ENCODE measurements around the gene SLC26A11.
"Not testable (repeated sequence)": the region's sequence is repeated elsewhere in the genome, so short reads cannot be mapped to it uniquely, and the experiment has no call there.

Gene SLC26A11

DNA sequence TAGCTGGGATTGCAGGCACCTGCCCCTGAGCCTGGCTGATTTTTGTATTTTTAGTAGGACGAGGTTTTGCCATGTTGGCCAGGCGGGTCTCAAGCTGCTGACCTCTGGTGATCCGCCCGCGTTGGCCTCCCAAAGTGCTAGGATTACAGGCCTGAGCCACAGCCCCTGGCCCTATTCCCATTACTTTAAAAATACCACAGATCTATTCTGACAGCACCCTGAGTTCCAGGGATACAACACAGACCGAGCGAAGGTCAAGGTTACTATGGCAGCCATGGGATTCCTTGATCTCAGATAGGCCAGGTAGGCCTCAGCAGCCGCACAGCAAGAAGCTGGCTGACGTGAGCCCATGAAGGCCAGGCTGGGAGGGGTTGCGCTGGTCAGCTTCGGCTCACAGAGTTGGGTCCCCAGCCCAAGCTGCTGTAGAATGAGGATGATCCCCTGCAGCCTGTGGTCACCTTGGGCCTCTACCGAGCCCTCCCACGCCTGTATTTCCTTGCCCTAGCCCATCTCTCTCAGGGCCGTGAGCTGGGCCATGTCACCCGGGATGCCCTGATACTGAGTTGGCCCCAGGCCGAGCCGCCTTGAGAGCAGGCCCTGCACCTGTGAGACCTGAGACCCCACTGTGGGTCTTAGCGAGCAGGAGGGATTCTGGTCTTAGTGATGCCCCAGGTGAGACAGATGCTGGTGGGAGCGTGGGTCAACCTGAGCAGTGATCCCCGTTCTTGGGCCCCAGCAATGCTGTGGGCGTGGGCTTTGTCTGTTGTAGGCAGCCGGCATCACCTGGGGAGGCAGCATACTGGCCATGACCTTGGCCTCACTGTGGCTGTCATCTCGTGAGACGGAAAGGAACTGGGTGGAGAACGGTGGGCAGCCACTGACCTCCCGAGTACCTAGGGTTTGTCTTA lies 23.6 kb downstream of the SLC26A11 start:
- DNase-seq (ENCODE audit: low spot score) = no peak

DNA sequence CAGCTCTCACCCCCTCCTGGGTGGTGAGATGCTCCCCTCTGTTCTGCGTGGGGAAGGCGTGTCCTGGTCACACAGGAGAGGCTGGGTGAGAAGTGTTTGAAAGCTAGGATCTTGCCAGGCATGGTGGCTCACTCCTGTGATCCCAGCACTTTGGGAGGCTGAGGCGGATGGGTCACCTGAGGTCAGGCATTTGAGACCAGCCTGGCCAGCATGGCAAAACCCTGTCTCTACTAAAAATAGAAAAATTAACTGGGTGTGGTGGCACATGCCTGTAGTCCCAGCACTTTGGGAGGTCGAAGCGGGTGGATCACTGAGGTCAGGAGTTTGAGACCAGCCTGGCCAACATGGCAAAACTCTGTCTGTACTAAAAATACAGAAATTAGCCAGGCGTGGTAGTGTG lies 24.2 kb downstream of the SLC26A11 start:
- not testable (repeated sequence) for DNase-seq (ENCODE audit: low spot score)

DNA sequence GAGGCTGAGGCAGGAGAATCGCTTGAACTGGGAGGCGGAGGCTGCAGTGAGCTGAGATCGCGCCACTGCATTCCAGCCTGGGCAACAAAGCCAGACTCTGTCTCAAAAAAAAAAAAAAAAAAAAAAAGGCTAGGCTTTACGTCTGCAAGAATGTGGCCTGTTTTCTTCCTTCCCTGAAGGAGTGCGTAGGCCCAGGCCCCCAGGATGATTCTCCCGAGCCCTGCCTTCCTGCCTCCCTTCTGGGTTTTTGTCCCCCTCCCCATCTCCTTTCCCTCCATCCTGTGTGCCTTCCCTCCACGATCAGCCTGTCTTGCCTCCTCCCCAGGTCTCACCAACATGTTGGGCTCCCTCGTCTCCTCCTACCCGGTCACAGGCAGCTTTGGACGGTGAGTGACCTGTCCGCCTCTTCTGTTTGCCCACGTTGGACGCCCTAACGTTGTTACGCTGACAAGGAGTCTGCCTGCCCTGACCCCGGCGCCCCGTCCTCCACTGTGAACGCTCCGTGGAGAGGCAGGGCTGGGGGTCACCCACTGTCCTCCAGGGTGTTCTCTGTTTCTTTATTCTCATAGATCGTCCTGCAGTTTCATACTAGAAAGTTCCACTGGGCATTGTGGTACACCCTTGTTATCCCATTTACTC lies 24.8 kb downstream of the SLC26A11 start:
- DNase-seq (ENCODE audit: low spot score) = no peak

DNA sequence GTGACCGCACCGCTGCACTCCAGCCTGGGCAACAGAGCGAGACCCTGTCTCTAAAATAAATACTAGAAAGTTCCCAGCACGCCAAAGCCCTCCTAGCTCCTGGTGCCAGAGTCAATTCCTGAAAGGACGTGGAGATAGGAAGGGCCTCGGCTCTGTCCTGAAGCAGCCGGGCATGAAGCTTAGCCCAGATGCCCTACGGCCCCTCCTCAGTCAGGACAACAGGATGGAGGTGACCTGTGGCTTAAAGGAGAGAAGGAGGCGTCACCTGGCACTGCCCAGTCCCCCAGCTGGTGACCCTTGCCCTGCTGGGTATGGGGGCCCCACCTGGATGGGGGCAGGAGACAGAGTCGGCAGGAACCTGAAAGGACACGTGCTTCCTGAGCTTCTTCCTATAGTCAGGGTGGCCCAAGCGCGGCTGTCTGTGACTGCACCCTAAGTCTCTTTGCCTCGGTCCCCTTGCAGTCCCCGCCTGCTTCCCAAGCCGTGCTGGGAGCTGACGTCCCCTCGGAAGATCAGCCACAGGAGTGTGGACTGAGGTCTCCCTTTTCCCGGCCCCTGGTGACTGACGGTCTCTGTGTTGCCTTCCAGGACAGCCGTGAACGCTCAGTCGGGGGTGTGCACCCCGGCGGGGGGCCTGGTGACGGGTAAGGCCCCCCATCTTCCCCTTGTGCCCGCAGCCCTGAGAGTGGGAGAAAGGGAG lies 25.5 kb downstream of the SLC26A11 start:
- no peak for DNase-seq (ENCODE audit: low spot score)

DNA sequence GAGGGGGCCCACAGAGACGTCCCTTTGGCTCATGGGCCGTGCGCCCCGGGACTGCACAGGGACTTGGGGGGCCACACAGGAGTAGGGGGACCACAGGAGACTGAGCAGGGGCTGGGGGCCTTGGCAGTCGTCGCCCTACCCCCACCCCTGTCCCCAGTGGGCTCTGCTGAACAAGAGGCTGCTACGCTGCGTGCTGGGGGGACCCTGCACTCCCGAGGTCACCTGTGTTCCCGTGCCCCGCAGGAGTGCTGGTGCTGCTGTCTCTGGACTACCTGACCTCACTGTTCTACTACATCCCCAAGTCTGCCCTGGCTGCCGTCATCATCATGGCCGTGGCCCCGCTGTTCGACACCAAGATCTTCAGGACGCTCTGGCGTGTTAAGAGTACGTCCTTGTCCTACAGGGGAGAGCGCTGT lies 26.0 kb downstream of the SLC26A11 start:
- DNase-seq (ENCODE audit: low spot score) = no peak

DNA sequence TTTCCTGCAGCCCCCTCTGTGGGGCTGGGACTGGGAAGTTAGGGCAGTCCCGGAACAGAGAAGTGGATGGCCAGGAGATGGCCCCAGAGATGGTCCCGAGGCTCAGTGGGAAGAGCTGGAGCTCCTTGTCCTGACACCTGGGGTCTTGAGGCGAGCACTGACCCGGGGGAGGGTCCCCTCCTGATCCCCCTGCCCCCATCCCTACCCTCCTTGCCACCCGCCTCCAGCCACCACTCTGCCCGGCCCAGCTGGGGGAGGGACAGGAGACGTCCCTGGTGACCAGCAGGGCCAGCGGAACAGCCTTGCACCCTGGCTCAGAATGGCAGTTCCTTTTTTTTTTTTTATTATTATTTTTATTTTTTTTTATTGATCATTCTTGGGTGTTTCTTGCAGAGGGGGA lies 26.5 kb downstream of the SLC26A11 start:
- no peak for DNase-seq (ENCODE audit: low spot score)

DNA sequence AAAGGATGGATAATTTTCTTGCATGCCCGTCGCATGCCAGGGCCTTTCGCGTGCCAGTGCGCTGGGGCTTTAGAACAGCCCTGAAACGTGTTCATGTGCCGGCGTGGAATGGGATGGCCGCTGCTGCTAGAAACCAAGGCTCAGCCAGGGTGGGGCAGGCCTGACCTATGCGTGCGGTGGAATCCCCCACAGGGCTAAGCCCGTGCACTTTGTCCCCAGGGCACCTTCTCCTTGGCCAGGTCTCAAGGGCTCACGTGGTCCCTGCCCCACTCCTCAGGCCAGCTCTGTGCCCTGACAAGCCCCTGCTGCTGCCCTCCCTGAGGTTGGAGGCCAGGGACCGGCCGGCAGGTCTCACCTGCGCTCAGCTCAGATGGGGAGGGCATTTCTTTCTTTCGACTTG lies 27.3 kb downstream of the SLC26A11 start:
- DNase-seq (ENCODE audit: low spot score) = no peak

DNA sequence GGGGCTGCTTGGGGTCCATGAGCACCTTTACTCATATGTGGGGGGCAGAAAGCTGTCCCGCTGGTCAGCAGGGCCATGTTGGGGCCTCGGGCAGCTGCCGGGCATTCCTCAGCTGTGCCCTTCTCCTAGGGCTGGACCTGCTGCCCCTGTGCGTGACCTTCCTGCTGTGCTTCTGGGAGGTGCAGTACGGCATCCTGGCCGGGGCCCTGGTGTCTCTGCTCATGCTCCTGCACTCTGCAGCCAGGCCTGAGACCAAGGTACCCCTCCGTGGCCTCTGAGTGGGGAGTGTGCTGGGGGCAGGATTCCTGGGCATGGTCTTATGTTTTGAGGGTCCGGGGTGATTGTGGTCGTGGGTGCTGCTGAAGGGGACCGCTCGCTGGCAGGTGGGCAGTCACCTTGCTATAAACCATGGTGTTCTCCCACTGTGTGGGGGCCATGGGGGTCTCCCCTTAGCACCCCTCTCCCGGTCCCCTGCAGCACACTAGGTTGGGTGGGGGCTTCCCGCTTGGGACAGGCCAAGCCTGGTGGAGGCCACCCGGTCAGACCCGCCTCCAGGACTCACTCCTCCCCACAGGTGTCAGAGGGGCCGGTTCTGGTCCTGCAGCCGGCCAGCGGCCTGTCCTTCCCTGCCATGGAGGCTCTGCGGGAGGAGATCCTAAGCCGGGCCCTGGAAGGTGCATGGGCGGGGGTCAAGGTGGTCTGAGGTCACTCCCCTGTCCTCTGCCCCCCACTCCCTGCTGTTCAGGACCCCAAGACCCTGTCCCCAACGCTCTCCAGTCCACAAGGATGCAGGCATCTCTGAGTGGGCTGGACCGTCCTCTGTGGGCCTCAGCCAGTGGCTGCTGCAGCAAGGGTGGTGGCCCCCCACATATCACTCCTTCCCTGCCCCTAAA lies 28.0 kb downstream of the SLC26A11 start:
- no peak for DNase-seq (ENCODE audit: low spot score)

DNA sequence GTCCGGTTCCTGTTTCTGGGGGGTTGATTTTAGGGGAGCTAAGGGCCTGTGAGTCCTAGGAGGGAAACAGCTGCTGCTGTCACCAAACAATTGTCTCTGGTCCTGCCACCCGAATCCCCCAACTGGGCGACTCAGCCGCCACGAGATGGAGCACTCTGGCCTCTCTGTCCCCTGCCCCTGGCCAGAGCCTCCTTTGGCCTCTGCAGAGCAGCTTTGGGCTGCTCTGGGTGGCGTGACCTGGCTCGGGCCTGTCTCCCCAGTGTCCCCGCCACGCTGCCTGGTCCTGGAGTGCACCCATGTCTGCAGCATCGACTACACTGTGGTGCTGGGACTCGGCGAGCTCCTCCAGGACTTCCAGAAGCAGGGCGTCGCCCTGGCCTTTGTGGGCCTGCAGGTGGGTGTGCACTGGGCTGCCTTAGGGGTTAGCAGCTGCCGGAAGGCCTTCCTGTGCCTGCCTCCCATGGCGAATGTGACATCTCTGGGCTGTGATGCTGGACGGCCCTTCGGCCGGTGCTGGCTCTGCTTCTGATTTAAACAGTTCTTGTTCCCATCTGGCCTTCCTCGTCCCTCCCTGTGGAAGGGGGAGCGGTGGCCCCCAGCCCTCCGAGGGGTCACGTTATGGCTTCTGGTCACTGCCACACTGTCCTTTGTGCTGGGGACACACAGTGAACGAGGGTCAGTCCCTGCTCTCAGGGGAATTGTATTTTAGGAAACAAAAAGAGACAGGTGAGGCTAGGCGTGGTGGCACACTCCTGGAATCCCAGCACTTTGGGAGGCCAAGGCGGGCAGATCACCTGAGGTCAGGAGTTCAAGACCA lies 28.9 kb downstream of the SLC26A11 start:
- DNase-seq (ENCODE audit: low spot score) = no peak

DNA sequence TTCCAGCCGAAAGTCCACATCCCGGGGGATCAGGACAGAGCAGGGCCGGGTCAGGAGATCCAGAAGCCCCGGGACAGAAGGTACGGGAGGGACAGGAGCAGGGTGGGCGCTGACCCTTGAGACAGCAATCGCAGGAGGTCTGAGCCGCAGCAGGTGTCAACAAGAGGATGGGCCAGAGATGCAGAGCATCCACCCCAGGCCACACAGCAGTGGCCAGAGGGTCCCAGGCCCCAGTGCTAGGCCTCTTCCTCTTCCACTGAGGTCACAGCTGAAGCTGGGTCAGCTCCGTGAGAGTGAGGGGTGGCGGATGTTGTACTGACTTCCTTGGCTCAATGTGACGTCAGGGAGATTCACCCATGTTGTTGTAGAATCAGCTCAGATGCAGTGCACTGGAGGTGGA lies 31.7 kb downstream of the SLC26A11 start:
- no peak for DNase-seq (ENCODE audit: low spot score)

DNA sequence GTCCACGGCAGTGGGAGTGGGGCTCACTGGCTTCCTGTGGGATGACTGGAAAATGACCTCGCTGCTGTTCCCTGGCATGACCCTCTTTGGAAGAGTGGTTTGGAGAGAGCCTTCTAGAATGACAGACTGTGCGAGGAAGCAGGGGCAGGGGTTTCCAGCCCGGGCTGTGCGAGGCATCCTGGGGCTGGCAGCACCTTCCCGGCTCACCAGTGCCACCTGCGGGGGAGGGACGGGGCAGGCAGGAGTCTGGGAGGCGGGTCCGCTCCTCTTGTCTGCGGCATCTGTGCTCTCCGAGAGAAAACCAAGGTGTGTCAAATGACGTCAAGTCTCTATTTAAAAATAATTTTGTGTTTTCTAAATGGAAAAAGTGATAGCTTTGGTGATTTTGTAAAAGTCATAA lies 32.6 kb downstream of the SLC26A11 start:
- DNase-seq (ENCODE audit: low spot score) = no peak

DNA sequence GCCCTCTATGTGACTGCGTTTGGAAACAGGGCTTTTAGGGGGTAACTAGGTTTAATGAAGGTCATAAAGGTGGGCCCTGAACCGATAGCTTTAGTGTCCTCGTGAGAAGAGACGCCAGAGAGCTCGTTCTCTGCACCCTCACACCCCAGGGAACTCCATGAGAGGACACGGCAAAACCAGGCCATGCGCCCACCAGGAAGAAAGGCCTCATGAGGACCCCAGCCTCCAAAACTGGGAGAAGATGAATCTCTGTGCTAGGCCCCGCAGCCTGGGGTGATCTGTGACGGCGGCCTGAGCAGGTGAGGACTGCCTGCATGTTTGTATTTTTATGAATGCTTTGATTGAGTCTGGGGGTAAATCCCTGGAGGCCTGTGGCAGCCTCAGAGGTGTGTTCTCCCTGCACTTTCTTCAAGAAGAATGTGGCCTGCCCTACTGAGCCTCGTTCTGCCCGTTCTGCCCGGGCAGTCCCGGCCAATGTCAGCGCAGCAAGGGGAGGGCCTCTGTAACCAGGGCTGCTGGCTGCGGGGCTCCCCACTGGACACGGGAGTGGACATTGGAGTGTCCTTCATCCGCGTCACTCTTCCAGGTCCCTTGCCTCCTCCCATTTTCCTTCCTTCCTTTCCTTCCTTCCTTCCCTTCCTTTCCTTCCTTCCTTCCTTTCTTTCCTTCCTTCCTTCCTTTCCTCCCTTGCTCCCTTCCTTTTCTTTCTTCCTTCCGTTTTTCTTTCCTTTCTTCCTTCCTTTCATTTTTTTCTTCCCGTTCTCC lies 33.6 kb downstream of the SLC26A11 start:
- no peak for DNase-seq (ENCODE audit: low spot score)

DNA sequence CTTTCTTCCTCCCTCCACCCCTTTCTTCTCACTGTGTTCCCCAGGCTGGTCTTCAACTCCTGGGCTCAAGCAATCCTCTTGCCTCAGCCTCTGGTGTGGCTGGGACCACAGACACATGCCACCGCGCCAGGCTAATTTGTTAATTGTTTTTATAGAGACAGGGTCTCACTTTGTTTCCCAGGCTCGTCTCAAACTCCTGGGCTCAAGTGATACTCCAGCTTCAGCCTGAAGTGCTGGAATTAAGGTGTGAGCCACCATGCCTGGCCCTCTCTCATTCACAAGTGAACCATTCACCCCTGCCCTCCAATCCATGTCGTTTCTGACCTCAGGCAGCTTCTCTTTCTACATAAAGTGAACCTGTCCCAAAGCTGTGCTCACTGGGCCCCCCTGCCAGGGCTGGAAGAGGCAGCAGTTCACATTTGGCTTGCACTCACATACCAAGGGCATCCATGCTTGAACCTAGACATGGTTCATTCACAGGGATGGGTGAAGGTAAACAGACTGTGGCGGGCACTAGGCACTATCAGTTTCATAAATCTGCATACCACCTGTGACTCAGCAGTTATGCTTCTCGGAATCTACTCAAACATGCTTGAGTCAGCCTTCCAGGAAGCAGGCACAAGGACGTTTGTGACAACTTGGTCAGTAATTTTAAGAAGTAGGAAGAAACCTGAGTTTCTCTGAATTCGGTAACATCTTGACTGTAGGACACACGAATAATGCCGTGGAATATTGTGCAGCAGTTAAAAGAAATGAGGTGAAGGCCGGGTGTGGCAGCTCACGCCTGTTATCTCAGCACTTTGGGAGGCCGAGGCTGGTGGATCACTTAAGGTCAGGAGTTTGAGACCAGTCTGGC lies 34.4 kb downstream of the SLC26A11 start:
- DNase-seq (ENCODE audit: low spot score) = peak; percentile 91

DNA sequence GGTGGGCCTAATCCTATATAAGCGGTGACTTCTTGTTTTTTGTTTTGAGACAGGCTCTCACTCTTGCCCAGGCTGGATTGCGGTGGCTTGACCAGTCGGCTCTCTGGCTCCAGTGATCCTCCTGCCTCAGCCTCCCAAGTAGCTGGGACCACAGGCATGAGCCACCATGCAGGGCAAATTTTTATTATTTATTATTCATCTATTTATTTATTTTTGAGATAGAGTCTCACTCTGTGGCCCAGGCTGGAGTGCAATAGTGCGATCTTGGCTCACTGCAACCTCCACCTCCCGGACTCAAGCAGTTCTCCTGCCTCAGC lies 35.8 kb downstream of the SLC26A11 start:
- DNase-seq (ENCODE audit: low spot score) = no peak

DNA sequence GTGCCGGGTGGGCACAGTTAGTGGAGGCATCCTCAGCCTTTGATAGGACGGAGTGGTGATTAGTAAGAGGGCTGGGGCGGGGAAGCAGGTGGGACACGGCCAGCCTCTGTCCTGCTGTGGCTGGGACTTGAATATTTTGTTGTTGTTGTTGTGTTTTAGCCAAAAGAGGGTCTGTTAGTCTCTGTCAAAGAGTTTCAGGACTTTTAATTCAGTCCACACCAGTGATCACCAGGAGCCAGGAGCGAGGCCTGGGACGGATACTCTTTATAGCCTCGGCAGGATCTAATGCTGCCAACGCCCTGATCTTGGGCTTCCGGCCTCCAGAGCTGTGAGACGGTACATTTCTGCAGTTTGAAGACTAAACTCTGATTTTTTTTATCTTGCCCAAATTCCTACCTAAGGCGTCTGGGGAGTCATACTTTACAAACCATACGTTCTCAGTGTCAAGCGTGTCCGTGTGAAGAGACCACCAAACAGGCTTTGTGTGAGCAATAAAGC lies 37.5 kb downstream of the SLC26A11 start:
- DNase-seq (ENCODE audit: low spot score) = peak; percentile 54

DNA sequence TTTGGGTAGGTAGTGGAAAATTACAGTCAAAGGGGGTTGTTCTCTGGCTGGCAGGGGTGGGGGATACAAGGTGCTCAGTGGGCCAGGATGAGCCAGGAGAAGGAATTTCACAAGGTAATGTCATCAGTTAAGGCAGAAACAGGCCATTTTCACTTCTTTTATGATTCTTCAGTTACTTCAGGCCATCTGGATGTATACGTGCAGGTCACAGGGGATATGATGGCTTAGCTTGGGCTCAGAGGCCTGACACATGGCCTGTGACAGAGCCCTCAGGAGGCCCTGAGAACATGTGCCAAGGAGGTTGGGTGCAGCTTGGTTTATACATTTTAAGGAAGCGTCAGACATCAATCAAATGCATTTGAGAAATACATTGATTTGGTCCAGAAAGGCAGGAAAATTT lies 38.1 kb downstream of the SLC26A11 start:
- DNase-seq (ENCODE audit: low spot score) = not testable (repeated sequence)

DNA sequence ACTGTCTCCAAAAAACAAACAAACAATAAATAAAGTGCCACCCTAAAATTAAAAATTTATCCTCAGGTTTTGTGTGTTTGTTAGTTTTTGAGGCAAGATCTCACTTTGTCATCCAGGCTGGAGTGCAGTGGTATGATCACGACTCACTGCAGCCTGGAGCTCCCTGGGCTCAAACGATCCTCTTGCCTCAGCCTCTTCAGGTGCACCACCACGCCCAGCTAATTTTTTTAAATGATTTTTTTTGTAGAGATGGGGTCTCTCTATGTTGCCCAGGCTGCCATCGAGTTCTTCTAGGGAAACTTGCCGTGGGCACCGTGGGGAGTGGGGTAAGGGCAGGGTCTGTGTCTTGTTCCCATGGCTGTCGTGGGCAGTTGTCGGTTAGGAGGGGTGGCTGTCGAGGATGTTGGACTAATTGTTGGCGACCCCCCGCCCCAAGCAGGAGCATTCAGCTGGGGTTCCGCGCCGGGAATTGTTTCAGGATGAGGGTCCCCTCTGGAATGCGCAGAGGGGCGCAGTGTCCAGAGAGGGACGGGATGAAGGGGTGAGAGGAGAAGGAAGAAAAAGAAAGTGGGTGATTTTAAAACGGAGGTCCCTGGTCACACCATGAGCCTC lies 39.3 kb downstream of the SLC26A11 start:
- no peak for DNase-seq (ENCODE audit: low spot score)

DNA sequence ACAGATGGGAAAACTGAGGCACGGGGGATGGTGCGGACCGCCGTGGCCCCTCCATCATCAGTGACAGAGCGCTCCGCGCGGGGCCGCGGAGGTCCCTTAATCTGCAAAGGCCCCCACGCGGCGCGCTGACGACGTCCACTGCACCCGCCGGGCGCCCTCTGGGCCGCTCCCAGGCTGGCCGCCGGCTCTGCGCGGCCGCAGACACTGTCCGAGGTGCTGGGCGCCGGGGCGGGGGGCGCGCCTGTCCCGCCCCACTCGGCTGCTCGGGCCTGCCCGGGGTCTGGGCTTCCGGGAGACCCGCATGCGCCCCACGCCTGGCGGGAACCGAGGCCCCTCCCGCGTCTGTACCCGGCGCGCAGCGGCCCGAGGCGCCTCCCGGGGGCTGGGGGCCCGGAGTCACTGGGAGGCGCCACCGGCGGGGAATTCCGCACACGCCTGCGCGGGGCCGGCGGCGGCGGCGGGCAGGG lies 39.9 kb downstream of the SLC26A11 start:
- DNase-seq (ENCODE audit: low spot score) = peak; percentile 67

DNA sequence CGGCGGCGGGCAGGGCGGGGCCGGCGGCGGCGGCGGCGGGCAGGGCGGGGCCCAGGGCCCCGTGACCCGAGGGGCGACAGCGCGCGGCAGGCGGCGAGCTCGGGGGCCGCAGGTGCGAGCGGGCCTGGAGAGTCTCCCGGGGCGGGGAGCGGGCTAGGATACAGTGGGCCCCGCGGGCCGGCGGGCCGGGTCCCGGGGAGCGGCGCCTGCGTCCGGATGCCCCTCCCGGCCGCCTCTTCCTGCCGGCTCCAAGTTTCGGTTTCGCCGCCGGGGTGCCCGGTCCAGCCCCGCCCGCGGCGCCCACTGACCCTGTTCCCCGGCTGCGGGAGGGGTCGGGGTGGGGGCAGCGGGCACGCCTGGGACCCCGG lies 40.5 kb downstream of the SLC26A11 start, which contains the start of gene RNF213:
RNF213 (plus strand) TSS at position 62 of the 368 bp plus-strand sequence. CDS start 2,830 bp downstream, outside the sequence.
- DNase-seq (ENCODE audit: low spot score) = peak; percentile 32

All from LoVo (cell line).